NCI-H2196 (cell line): ENCODE data around the gene ALOX15B.

Experiments used
- DNase-seq: peaks from one replicate; lab custom pipeline; 2025; ENCODE audit not compliant: unreplicated experiment; lab: John Stamatoyannopoulos, UW

Gene ALOX15B

DNA sequence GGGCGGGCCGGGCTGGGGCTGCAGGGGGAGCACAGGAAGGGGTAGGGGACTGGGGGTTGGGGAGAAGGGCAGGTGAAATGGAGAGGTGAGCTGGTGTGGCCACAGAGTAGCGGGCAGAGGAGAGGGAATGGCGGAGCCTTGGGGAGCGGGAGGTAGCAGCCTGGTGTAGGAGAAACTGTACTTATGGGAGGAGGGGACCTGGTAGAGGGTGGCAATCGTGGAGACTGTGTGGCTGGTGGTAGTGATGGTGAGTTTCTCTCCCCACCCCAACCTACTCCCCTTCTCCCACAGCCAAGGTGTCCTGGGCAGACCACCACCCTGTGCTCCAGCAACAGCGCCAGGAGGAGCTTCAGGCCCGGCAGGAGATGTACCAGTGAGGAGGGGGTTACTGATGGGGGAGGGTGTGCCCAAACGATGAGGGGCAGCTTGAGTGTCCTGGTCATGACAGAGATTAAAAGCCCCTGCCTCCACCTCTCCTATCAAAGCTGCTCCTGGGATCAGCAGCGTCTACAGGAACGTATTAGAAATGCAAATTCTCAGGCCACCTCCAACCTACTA, 831 bp downstream of the ALOX15B start:
- no peak for DNase-seq

DNA sequence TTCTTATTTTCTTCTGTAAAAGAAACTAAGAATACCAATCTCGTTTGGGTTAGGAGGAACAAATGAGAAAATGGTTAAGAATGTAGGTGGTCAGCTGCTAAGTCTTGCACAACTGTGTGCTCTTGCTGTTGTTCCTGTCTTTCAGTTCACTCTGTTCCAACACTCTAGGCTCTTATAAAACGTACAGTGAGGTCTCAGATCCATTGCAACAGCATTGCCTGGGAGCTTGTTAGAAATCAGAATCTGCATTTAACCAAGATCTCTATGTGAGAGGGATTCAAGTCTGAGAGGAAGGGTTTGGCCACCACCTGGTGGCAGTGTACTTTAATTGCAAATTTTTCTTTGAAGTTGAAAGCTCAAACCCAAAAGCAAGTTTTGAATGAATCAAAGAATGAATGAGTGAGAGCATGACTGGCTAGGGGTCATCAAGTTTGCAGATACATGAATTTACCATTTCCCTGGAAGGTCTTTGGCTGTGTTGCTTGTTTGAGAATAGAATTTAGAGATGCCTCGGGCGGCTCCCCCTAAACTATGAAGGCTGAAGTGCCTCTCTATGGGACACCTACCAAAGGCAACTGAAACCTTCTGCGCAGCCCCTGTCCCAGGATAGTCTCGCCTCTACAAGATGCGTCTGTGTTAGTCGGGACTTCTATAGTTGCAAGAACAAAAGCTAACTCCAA, 2.5 kb downstream of the ALOX15B start:
- no peak for DNase-seq

DNA sequence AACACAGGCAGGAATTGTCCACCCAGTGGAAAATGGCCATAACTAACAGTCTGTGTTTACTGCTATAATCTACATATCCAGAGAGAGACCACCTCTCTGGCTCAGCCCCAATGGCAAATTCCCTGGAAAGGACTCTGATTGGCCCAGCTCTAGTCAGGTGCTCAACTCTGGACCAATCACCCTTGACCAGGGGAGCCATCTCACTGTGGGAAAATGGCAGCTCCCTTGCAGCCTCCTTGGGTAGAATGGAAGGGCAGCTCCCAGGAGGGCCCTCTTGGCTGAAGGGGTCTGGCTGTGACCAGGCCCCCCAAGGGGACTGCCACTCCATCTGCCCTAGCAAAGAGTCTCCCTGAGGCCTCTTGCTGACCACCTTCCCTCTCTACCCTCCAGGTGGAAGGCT, 3.1 kb downstream of the ALOX15B start:
- DNase-seq: no peak

DNA sequence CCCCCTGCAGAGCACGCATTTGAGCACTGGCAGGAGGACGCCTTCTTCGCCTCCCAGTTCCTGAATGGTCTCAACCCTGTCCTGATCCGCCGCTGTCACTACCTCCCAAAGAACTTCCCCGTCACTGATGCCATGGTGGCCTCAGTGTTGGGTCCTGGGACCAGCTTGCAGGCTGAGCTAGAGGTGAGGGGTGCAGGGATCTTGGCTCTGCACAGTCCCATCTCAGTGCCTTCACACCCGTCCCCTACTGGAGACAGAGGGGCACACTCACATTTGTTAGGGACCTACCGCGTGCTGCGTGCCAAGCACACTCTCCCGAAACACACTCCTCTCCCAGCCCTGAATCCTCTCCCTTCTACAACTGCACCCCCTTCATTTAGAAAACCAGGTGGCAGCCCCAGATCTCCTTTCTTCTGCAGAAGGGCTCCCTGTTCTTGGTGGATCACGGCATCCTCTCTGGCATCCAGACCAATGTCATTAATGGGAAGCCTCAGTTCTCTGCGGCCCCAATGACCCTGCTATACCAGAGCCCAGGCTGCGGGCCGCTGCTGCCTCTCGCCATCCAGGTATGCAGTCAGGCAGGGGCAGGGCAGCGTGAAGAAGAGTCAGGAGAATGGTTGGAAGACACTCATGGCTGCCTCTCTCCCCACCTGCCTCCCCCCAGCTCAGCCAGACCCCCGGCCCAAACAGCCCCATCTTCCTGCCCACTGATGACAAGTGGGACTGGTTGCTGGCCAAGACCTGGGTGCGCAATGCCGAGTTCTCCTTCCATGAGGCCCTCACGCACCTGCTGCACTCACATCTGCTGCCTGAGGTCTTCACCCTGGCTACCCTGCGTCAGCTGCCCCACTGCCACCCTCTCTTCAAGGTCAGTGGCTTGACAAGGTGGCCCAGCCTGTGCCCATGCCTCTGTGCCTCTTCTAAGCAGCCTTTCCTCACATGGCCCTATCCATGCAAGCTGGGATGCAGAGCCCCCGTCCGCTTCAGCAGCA, 6.3 kb downstream of the ALOX15B start:
- no peak for DNase-seq

DNA sequence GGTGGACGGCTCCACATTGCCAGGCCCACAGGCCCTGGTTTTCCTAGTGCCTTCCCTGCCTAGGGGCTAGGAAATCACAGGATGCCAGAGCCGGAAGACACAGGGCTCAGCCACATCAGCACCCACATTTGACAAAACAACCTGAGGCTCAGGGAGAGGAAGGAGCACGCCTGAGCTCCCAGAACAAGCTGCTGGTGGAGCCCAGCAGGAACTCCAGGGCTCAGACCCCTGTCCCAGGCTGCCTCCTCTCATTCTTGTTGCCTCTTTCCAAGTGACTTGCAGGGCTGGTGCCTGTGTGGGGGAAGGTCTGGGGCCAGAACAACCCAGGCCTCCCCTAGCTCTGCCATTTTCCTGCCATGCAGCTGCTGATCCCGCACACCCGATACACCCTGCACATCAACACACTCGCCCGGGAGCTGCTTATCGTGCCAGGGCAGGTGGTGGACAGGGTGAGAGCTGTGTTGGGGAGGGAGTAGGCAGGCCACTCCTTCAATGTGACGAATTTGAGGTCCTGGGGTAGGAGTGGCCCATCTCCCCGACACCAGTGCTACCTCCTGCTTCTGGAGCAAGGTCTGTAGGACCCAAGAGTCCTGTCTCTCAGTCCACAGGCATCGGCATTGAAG, 7.6 kb downstream of the ALOX15B start:
- DNase-seq: no peak

DNA sequence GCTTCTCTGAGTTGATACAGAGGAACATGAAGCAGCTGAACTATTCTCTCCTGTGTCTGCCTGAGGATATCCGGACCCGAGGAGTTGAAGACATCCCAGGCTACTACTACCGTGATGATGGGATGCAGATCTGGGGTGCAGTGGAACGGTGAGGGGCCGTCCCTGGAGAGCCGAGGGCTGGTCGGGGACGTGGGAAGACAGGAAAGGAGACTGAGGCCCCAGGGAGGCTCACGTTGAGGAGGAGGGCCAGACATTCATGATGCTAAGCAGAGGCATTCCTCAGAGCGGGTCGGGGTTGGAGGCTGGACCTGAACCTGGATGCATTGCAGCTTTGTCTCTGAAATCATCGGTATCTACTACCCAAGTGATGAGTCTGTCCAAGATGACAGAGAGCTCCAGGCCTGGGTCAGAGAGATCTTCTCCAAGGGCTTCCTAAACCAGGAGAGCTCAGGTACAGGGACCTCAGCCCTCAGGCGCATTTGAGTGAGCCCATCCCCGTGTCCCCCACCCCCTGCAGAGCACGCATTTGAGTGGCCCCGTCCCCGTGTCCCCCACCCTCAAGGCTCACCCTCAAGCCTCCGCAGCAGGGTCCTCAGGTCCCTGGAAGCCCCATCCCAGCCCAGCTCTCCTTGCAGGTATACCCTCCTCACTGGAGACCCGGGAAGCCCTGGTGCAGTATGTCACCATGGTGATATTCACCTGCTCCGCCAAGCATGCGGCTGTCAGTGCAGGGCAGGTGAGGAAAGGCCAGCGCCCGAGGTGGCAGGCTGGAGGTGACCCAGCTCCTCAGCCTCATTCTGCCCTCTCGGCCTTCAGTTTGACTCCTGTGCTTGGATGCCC, 8.3 kb downstream of the ALOX15B start:
- no peak for DNase-seq

DNA sequence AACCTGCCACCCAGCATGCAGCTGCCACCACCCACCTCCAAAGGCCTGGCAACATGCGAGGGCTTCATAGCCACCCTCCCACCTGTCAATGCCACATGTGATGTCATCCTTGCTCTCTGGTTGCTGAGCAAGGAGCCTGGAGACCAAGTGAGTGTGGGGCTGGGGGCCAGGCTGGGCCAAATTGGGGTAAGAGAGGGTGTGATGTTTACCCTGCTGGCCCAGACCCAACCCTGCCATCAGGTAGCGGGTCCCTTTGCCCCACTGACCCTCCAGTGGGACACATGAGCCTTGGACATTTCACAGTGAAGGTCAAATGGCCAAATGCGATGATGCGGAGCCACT, 8.9 kb downstream of the ALOX15B start:
- no peak for DNase-seq

DNA sequence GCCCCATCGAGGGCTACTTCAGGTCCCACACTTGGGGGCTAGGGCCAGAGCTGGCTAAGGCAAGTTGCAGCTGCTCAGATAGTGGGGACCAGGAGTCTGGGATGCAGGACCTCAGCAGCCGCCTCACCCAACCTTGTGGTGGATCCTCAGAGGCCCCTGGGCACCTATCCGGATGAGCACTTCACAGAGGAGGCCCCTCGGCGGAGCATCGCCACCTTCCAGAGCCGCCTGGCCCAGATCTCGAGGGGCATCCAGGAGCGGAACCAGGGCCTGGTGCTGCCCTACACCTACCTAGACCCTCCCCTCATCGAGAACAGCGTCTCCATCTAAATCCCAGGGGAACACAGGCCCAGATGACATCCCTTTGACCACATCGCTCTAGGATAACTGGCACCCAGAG, 9.4 kb downstream of the ALOX15B start:
- DNase-seq: no peak

DNA sequence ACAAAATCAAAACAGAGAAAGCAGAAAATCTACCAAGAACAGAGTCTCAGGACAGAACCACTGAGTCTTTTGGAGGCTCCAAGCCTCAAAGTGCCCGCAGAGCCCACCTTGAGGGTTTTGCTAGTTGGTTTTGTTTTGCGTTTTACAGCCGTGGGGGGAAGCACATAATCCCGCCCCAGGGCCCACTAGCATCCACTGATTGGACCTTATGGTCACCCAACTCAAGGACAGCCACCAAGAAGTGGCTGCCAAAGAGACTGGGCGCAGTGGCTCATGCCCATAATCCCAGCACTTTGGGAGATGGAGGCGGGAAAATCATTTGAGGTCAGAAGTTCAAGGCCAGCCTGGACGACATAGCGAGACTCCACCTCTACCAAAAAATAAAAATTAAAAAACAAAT, 9.9 kb downstream of the ALOX15B start:
- DNase-seq: no peak

DNA sequence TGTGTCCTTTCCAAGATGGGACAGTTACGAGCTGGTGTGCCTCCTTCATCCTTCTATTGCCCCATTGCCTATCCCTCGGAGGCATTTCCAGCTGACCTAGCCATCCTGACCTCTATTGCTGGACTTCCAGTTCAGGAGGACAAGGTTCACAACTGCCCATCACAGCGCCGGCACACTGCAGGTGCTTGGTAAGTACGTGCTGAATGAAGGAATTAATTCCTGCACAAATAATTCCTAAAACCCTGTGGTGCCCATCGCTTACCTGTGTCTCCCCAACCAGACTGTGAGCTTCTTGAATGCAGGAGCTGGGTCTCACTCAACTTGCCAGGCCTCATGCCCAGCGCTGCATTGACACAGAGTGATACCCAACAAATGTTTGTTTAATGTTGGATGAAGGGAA, 13.0 kb downstream of the ALOX15B start:
- DNase-seq: no peak

DNA sequence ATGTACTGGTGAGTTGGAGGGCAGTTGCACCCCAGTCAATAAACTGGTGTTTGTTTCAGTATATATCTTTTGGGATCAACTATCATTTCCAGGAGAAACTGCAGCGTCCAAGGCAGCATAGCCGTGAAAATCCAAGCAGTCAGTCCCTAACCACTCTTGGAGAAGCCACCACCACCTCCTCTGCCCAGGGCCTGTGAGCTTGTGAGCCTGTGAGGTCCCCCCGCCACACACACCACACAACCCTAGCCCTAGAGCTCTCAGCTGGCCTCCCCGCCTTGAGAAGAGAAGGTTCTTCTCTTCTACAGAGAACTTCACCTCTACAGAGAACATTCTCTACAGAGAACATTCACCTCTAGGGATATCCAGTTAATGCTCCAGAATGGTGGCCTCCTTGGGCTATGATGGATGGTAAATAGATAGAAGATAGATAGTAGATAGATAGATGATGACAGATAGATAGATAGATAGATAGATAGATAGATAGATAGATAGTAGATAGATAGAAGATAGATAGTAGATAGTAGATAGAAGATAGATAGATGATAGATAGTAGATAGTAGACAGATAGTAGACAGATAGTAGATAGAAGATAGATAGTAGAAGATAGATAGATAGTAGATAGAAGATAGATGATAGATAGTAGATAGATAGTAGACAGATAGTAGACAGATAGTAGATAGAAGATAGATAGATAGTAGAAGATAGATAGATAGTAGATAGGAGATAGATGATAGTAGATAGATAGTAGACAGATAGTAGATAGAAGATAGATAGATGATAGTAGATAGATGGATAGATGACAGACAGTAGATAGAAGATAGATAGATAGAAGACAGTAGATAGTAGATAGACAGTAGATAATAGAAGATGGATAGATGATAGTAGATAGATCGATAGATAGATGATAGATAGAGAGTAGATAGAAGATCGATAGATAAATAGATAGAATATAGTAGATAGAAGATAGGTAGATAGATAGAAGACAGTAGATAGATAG, 13.7 kb downstream of the ALOX15B start:
- DNase-seq: no peak

DNA sequence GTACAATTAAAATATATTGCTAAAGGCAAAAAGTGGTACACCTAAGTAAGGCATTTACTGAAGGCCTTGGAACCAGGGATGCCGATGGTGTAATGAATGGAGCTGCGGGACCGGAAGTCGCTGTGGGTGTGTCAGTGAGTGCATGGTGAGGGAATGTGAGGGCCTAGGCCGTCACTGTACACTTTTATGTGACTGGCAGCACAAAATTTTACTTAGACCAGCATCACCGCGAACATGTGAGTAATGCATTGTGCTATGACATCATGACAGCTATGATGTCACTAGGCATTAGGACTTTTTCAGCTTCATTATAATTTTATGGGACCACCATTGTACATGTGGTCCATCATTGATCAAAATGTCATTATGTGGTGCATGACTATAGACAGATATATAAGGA, 14.7 kb downstream of the ALOX15B start:
- no peak for DNase-seq

DNA sequence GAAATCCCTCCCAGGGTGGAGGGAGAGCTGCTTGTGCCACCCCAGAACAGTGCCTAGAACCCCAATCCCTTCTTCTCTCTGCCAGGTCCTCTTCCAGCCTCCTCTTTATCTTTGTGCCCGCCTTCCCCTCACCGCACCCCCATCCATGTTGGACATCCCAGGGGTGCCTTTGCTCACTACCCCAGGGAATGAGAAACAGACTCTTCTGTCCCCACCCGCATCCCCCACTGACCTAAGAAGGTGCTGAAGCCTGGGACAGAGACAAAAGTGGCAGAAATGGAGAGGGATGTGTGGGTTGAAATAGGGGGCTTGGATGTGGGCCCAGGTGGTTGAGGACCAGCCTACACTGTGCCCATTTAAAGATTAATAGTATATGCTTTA, 17.0 kb downstream of the ALOX15B start:
- no peak for DNase-seq

DNA sequence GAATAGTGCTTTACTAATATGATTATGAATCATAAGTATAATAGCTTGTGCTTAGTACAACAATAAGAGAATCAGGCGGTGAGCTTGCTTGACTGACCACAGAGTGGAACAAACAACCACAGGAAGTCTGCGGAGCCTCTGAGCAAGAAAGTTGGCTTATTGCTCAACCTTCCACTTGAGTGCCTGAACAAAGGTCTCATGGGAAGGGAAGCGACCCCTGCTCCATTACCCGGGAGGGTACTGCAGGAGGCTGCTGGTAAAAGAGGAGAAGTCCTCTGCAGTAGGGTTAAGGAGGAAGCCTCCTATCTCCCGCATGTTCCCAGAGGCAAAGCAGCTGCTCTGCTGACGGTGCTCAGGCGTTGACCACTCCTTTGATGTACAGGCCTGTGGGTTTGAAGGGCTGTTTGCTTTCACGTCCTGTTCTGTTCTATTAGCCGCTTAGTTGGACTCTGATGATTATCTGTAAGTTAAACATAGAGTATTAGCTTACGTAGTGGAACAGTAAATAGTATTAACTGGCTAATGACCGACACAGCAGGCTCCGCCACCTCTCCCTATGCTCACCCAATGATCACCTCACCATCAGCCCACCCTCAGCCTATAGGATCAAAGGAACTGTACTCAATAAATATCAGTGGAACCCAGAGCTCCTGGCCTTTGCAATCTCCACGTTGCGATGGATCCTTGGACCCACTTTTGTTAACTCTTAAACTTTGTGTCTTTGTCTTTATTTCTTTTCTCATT, 17.5 kb downstream of the ALOX15B start:
- DNase-seq: peak; percentile 6

DNA sequence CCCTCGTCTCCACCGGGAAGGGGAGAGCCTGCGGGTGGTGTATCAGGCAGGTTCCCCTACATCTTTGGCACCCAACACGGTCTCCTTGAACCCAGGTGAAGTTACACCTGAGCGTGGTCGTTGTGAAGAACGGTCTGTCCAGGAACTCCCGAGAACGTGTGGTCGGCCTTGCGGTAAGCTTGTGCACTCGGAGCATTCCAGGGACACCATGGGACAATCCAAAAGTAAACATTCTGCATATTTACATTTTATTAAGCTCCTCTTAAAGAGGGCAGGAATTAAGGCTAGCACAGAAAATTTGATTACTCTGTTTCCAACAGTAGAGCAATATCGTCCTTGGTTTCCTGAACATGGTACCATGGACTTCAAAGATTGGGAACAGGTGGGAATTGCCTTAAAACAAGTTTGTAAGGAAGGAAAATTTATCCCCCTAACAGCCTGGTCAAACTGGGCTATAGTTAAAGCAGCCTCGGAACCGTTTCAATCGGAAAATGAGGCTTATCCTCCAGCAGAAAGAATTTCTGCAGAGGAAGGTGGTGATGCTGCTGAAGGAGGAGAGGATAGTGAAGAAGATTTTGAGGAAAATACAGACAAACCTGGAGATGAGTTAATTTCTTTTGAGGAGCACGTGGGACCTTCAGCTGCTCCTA, 18.2 kb downstream of the ALOX15B start:
- no peak for DNase-seq

DNA sequence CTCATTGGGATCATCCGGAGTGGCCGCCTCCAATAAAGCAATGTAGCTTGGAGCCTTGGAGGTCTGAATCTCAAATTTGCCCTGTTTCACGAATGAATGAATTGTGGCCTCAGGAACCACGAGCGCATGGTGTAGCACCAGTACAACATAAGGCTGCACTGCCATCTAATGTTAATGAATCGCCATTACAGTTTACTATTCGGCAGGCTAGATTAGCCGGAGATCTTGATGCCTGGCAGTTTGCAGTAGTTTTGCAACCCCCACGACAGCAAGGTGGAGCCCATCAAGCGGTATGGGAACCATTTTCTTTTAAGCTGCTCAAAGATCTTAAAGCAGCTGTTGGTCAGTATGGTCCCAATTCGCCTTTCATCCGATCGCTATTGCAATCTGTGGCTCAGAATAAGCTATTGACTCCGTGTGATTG, 18.8 kb downstream of the ALOX15B start:
- peak; percentile 52 for DNase-seq

DNA sequence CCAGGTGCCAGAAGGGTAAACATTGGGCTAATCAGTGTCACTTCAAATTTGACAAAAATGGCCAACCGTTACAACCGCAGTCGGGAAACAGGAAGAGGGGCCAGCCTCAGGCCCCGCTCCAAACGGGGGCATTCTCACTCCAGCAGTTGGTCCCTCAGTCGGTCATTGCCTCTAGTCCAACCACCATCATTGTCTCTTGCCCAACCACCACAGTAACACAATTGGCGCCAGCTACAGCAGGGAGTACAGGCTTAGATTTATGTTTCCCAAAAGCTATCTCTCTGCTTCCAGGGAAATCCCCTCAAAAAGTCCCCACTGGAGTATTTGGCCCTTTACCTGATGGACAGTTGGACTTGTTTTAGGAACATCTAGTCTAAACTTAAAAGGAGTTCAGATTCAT, 20.3 kb downstream of the ALOX15B start:
- DNase-seq: no peak

DNA sequence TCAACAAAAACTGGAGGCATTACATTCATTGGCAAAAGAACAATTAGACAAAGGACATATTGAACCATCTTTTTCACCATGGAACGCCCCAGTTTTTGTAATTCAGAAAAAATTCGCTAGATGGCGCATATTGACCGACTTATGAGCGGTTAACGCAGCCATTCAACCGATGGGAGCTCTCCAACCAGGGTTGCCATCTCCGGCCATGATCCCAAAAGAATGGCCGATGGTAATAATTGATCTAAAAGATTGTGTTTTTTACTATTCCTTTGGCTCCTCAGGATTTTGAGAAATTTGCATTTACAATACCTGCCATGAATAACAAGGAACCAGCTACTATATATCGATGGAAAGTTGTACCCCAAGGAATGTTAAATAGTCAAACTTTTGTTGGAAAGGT, 21.4 kb downstream of the ALOX15B start:
- DNase-seq: peak; percentile 76
